GM12874 (cell line): ENCODE results near the gene CTNND2.

ENCODE experiments used
- TF ChIP-seq, protein P1 (sequence below): IDR thresholded peaks from 2 replicates; pipeline ENCODE4 v1.5.1; 2011; ENCODE audit warnings: low read depth, mild to moderate bottlenecking, control low read depth, low read length, moderate library complexity; ENCODE audit not compliant: insufficient read depth

CTNND2 gene

DNA sequence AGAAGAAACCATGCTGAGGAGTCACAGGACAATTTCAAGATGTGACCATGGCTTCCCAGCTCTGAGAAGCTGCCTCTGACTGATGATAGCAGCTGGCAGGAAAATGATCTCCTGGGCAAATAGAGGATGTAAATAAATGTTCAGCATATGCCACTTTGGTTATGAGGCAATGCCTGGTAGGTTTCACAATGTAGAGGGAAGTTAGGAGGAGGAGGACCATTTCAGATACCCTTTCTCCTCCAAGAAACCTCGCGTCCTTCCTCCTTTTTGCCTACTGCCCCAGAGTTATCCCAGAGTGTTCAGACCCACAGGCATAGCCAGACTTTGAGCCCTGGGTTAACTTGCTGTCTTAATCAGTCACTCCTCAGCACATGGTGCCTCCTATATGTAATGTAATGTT lies 601.6 kb downstream of the CTNND2 start:
- TF ChIP-seq, protein P1, sequence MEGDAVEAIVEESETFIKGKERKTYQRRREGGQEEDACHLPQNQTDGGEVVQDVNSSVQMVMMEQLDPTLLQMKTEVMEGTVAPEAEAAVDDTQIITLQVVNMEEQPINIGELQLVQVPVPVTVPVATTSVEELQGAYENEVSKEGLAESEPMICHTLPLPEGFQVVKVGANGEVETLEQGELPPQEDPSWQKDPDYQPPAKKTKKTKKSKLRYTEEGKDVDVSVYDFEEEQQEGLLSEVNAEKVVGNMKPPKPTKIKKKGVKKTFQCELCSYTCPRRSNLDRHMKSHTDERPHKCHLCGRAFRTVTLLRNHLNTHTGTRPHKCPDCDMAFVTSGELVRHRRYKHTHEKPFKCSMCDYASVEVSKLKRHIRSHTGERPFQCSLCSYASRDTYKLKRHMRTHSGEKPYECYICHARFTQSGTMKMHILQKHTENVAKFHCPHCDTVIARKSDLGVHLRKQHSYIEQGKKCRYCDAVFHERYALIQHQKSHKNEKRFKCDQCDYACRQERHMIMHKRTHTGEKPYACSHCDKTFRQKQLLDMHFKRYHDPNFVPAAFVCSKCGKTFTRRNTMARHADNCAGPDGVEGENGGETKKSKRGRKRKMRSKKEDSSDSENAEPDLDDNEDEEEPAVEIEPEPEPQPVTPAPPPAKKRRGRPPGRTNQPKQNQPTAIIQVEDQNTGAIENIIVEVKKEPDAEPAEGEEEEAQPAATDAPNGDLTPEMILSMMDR = no peak

DNA sequence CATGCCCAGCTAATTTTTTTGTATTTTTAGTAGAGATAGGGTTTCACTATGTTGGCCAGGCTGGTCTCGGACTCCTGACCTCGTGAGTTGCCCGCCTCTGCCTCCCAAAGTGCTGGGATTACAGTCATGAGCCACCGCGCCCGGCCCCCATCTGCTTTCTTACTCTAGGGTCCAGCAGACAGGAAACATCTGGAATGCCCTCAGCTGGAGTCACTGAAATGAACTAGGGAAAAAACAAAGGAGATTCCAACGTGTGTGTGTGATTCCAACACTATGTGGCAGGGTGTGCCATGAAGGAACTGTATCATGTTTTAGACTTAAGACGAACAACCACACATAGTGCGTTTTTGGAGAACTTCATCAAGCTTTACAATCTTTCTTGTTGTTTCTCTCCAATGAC lies 603.1 kb downstream of the CTNND2 start:
- TF ChIP-seq, protein P1 = no peak

DNA sequence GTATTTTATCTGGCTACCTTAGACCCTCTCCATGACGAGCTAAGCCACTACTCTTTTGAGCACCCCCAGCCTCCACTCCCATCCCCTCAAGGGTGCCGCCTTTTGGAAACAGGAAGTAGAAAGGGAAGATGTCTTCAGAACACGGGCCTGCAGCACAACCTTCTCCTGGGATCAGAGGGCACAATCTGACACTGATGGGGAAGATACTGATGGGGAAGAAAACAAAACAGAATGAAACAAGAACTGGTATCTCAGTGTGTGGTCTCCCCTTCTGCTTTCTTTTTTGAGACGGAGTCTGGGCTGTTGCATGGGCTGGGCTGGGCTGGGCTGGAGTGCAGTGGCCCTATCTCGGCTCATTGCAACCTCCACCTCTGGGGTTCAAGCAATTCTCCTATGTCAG lies 603.5 kb downstream of the CTNND2 start:
- TF ChIP-seq, protein P1 = no peak

DNA sequence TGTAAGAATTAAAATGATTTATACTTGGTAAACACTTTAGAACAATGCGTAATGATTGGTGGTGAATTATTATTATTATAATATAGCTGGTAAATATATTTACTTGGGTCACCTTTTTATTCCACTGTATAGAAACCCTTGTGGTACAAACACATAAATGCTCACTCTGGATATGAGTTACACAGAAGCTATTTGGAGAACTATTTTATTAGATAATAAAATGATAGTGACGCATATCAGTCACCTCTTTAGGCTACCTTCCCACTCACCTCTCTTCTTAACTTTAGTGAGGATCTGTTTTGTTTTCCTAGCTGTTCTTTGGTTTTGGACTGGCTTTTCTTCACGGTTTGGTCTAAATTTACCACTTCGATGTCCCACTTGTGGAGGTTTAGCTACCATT lies 605.4 kb downstream of the CTNND2 start:
- TF ChIP-seq, protein P1 = no peak

DNA sequence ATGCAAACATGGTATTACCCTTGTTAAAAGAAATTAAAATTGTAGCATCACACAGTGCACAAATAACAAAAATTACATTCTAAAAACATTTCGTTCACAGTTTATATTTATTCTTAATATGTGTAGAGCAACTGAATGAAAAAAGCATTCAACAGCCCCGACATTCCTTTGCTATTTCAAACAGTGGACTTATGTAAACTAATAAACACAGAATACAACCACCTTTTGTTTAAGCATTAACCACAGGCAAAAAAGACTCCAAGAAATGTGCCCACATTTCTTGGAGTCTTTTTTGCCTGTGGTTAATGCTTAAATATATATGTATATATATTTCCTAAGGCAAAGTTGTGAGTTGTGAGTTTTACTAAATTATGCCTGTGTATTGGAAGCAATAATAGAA lies 610.7 kb downstream of the CTNND2 start:
- TF ChIP-seq, protein P1 = no peak

DNA sequence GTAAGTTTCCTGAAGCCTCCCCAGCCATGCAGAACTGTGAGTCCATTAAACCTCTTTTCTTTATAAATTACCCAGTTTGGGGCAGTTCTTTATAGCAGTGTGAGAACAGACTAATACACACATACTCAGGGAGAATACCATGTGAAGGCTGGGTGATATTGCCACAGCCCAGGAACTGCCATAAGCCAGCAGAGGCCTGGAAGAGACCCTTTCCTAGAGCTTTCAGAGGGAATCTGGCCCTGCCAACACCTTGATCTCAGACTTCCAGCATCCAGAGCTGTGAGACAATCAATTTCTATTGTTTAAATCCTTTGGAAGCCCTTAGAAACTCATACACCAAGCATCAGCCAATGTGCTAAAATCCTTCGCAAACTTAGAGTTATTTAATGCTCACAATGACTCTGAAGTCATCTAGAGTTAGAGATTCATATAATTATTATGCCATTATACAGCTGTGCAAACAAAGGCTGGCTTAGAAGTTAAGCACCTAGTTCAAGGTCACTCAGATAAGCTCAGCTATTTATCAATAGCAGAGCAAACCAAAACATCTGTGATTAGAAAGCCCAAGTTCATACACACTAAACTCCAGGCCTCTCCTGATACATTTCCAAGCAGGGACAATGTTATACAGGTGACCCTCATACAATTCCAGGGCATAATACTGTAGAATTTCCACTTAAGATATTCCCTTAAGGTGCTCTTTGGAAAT lies 611.4 kb downstream of the CTNND2 start:
- TF ChIP-seq, protein P1 = no peak

DNA sequence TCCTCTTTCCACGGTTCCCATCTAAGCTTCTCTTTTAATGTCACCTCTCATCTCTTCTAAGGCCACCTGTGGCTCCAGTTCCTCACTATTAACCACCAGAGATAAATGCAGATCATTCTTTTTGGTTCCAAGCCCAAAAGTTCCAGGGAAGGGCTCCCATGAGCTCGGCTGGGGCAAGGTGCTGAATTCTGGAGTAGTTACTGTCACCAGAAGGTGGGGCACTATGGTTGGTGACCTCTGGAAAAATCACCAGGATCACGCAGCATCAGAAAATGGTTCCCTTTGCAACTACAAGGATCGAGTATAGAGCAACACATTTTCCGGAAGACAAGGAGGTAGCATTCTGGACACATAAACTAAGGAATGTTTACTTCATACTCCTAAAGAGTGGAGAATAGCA lies 614.5 kb downstream of the CTNND2 start:
- TF ChIP-seq, protein P1 = no peak

DNA sequence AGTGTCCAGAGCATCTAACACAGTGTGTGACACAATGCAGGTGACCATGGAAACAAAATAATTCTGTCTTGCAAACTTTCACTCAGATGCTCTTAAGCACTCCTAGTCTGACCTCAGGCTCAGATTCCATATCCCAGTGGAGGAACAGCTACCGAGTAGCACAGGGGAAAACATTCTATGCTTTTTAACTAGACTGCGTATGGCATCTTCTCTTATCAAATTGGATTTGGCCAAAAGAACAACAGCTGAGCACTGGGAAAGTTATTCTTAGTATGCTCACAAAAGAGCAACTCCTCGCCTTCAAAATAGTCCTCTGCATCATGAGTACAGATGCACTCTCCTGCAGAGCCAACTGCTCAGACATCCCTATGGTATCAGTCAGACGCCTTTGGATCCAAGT lies 615.0 kb downstream of the CTNND2 start:
- TF ChIP-seq, protein P1 = no peak
